ENCODE measurements around the gene PPP2CA. TPM values are rescaled to one million over a fixed set of nuclear protein-coding genes. Genes with fewer than 3 reads are reported as not detected.

PPP2CA gene
- total and polyA plus RNA-seq, 2 of the 13 experiments (the other 11 are each of a cell fraction or from before 2014, with no cell fraction given), result 82.4 to 171 TPM

DNA sequence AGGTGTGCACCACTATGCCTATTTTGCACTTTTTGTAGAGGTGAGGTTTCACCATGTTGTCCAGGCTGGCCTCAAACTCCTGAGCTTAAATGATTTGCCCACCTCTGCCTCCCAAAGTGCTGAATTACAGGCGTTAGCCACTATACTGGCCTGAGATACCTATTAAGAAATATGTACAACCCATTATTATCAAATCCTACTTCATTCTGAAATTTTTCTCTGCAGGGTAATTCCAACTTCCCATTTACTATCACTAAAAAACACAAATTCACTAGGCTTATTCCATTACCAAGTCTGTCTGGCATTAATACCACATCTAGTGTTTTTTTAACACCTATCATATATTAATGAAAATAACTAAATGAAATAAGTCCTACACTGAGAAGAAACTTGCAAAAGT, 18.2 kb downstream of the PPP2CA start:
- BruUV-seq (replicated peaks), result no TSS peak
- intact Hi-C loops (cut with micrococcal nuclease; ENCODE audit: unreplicated experiment), result no loop called here
- Histone ChIP-seq H3K4me2 (ENCODE audit: low read depth, low read length) (no peak overlapping the region), H3K9me3 (ENCODE audit: low read length) (no peaks in the 10 kb centered on the region), H3K27ac (ENCODE audit: extremely low read length, insufficient read depth, low read length) (no peak overlapping the region), H3K4me3 (replicated peaks in 1 of 3; ENCODE audit: insufficient read depth in 1 of 3, low read depth in 2 of 3, low read length in 3 of 3) (no peak overlapping the region), H3K4me1 (ENCODE audit: insufficient read depth, low read length) (no peaks in the 10 kb centered on the region), H3K9ac (ENCODE audit: insufficient read depth, low read depth, low read length) (no peak overlapping the region), H4K20me1 (ENCODE audit: insufficient read depth, low read length) (peaks cover 66% of the 10 kb centered on the region), H2AFZ (ENCODE audit: low read length) (no peak overlapping the region), H3K79me2 (ENCODE audit: insufficient read depth, low read length) (peaks cover 82% of the 10 kb centered on the region), H3K36me3 (replicated peaks in 1 of 2; ENCODE audit: control insufficient read depth in 1 of 2, insufficient read depth in 2 of 2, low read length in 2 of 2) (peaks cover 3 to 30% of the 10 kb centered on the region in 2 experiments; a peak in 4 of 5 replicates), H3K27me3 (ENCODE audit: control insufficient read depth in 1 of 2, insufficient read depth in 2 of 2, low read length in 2 of 2) (no peaks in the 10 kb centered on the region)
- TF ChIP-seq HMG20A (CRISPR knock-in tag; IDR thresholded peaks at IDR 0.05; ENCODE audit: borderline replicate concordance) (no peak), U2AF1 (optimal IDR thresholded peaks at IDR 0.05; ENCODE audit: low read depth, low read length) (no peak), ZSCAN12 (CRISPR knock-in tag; IDR thresholded peaks at IDR 0.05) (no peak), SMYD3 (CRISPR knock-in tag; IDR thresholded peaks at IDR 0.05) (no peak), TBL1XR1 (IDR thresholded peaks at IDR 0.05; ENCODE audit: borderline replicate concordance, low read length, partially characterized antibody) (no peak), ZNF629 (CRISPR knock-in tag; conservative IDR thresholded peaks at IDR 0.05) (no peak), HNRNPUL1 (IDR thresholded peaks at IDR 0.05; ENCODE audit: low read depth, low read length) (no peak), SAP130 (CRISPR knock-in tag; IDR thresholded peaks at IDR 0.05; ENCODE audit: low read depth) (no peak), SIX4 (CRISPR knock-in tag; IDR thresholded peaks at IDR 0.05) (no peak), ZNF589 (CRISPR knock-in tag; conservative IDR thresholded peaks at IDR 0.05) (no peak), FOXA1 (IDR thresholded peaks at IDR 0.05) (no peak), FOXA1 (CRISPR knock-in tag; IDR thresholded peaks at IDR 0.05) (no peak), ZNF441 (CRISPR knock-in tag; IDR thresholded peaks at IDR 0.05; ENCODE audit: borderline replicate concordance) (no peak), ATRX (CRISPR knock-in tag; IDR thresholded peaks at IDR 0.05; ENCODE audit: borderline replicate concordance) (no peak), KMT2A (CRISPR knock-in tag; IDR thresholded peaks at IDR 0.05) (no peak), GABPB1 (CRISPR knock-in tag; IDR thresholded peaks at IDR 0.05) (no peak)
- TF ChIP-seq, protein P1, sequence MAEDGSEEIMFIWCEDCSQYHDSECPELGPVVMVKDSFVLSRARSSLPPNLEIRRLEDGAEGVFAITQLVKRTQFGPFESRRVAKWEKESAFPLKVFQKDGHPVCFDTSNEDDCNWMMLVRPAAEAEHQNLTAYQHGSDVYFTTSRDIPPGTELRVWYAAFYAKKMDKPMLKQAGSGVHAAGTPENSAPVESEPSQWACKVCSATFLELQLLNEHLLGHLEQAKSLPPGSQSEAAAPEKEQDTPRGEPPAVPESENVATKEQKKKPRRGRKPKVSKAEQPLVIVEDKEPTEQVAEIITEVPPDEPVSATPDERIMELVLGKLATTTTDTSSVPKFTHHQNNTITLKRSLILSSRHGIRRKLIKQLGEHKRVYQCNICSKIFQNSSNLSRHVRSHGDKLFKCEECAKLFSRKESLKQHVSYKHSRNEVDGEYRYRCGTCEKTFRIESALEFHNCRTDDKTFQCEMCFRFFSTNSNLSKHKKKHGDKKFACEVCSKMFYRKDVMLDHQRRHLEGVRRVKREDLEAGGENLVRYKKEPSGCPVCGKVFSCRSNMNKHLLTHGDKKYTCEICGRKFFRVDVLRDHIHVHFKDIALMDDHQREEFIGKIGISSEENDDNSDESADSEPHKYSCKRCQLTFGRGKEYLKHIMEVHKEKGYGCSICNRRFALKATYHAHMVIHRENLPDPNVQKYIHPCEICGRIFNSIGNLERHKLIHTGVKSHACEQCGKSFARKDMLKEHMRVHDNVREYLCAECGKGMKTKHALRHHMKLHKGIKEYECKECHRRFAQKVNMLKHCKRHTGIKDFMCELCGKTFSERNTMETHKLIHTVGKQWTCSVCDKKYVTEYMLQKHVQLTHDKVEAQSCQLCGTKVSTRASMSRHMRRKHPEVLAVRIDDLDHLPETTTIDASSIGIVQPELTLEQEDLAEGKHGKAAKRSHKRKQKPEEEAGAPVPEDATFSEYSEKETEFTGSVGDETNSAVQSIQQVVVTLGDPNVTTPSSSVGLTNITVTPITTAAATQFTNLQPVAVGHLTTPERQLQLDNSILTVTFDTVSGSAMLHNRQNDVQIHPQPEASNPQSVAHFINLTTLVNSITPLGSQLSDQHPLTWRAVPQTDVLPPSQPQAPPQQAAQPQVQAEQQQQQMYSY (CRISPR knock-in tag; IDR thresholded peaks at IDR 0.05), result no peak
- no peak for FAIRE-seq
- CTCF ChIA-PET (ENCODE audit: low intra/inter-chr PET ratio, low total read pairs), result no interaction called here
- WGBS (ENCODE audit: low lambda C conversion rate), result 95% methylated on average over 1 of the region's 1 CpG
- POLR2A ChIA-PET, result no interaction called here
- no peak for DNase-seq (ENCODE audit: low spot score)
- in situ Hi-C loops (cut with HindIII; ENCODE audit: extremely low pct_ligation_motif_present, low pct_unique_long_range_greater_than_20kb), result no loop called here
- no peak for ATAC-seq

Measured in HepG2 (cell line).